Pancreas (tissue), 10 donors: ENCODE results near the gene HLCS. TPM values are rescaled to one million over a fixed set of nuclear protein-coding genes. Genes with fewer than 3 reads are reported as not detected.

ENCODE experiments used
- ATAC-seq, 4 donors: fragments of 200-7000 bp; cut with Tn5 transposase; one replicate each; pipeline versions ENCODE4 v1.8.0 to v1.9.1; 2020; ENCODE audit warnings: mild to moderate bottlenecking in 4 of 4, moderate library complexity in 4 of 4
- DNase-seq, 6 donors: peaks; one replicate each; pipeline ENCODE4 v3.0.0-alpha.2; 2020
- FAIRE-seq: peaks from 2 replicates; lab custom pipeline; 2012; peaks lifted over from hg19 to GRCh38; lab: Jason Lieb, UNC
- H3K27ac ChIP-seq, 4 donors: fragments of 200-600 bp; sonication (generic); 1 replicate in 3 of 4; 2 replicates in 1 of 4; pipeline versions ENCODE4 v1.5.0 to v1.8.0; 2020
- H3K27me3 ChIP-seq, 4 donors: fragments of 200-600 bp; one replicate each; pipeline ENCODE4 v1.8.0; 2021
- H3K36me3 ChIP-seq, 3 donors: fragments of 200-600 bp; sonication (generic) in 1 of 3; one replicate each; pipeline versions ENCODE4 v1.5.0 to v1.8.0; 2020 to 2021
- H3K4me1 ChIP-seq, 3 donors: fragments of 200-600 bp; one replicate each; pipeline ENCODE4 v1.8.0; 2021
- H3K4me3 ChIP-seq, 4 donors: fragments of 200-600 bp; sonication (generic) in 2 of 4; one replicate each; pipeline versions ENCODE4 v1.5.0 to v1.8.0; 2020 to 2021
- H3K9me3 ChIP-seq, 4 donors: fragments of 200-600 bp; one replicate each; pipeline ENCODE4 v1.8.0; 2021
- CTCF ChIP-seq, 4 donors: fragments of 200-600 bp; sonication (generic) in 3 of 4; IDR thresholded peaks; one replicate each; pipeline versions ENCODE4 v1.5.0 to v1.8.0; 2021; ENCODE audit warnings: antibody characterized with exemption in 4 of 4
- WGBS, 2 donors: extraction: QIAGEN DNeasy Blood & Tissue Kit; methylation state at CpG; one replicate each; pipeline ENCODE4 v1.1.7; 2013; 5-methylcytosine and 5-hydroxymethylcytosine counted together
- intact Hi-C, 3 donors: fragments of 100-400 bp; cut with DNase I; formaldehyde crosslinking; loops; one replicate each; pipeline versions ENCODE4 v1.11.1 to v1.14.2; 2022
- polyA plus RNA-seq, 2 donors: library from polyadenylated mRNA; stranded (reverse); fragments of 200-250 nt; gene quantifications; one replicate each; pipeline ENCODE4 v1.2.3, GENCODE V29; 2013
- total RNA-seq, 6 donors: library from RNA; stranded (reverse); fragmentation: NEBNext Ultra II Directional in 4 of 6; extraction: Animal tissue kit (Norgen Biotek cat#: 25700) in 4 of 6; gene quantifications; one replicate each; pipeline versions ENCODE4 v1.2.1 to v1.2.4, GENCODE V29; 2021 to 2023
- donor health status: healthy with polysubstance abuse.
- donor health status: DM: no; HTN: no; CAD: no; lungs with moderate emphysema.
- donor health status: DM: no; HTN: no; CAD: no.
- donor health status: control.
- donor health status: control.
- donor health status: Bipolar disorder and iron deficiency.
- donor health status: DM: yes; HTN: yes; CAD: no.
- donor health status: DM: no; HTN: no; CAD: no.
- donor health status: DM: no; HTN: no; CAD: no.
- donor health status: DM: yes; HTN: yes; CAD: no.

Gene HLCS
- total and polyA plus RNA-seq, 8 donors, result 5.5 to 14.0 (median 11.9) TPM

- no peak for FAIRE-seq
- Histone ChIP-seq H3K27me3 (no peaks in the 10 kb centered on the region), H3K27ac (no peak overlapping the region), H3K4me1 (no peaks in the 10 kb centered on the region), H3K9me3 (no peaks in the 10 kb centered on the region), H3K4me3 (no peak overlapping the region), H3K36me3 (no peaks in the 10 kb centered on the region)
- no peak for DNase-seq
- 92 to 93% methylated on average over 4 of the region's 4 CpGs for WGBS, 2 donors
- TF ChIP-seq CTCF (IDR thresholded peaks at IDR 0.05), result no peak
- no peak for ATAC-seq
- intact Hi-C loops, result no loop called here
These were observed 2.1 kb downstream of the HLCS start for GRCh38 chr21:36964398-36964797.

GRCh38 chr21:36962098-36962780, 4.2 kb downstream of the HLCS start:
- H3K27me3 ChIP-seq, result no peaks in the 10 kb centered on the region
- H3K9me3 ChIP-seq, result no peaks in the 10 kb centered on the region
- no peak overlapping the region for H3K27ac ChIP-seq
- intact Hi-C loops, result no loop called here
- H3K4me3 ChIP-seq, result no peak overlapping the region
- no peaks in the 10 kb centered on the region for H3K4me1 ChIP-seq
- no peak for TF ChIP-seq CTCF (IDR thresholded peaks at IDR 0.05)
- FAIRE-seq, result no peak
- no peak for DNase-seq
- 91 to 95% methylated on average over 11 of the region's 11 CpGs for WGBS, 2 donors
- H3K36me3 ChIP-seq, result no peaks in the 10 kb centered on the region
- ATAC-seq, result no peak

- Histone ChIP-seq H3K27ac (no peak overlapping the region), H3K9me3 (no peaks in the 10 kb centered on the region), H3K27me3 (no peaks in the 10 kb centered on the region), H3K4me1 (no peaks in the 10 kb centered on the region), H3K36me3 (no peaks in the 10 kb centered on the region), H3K4me3 (no peak overlapping the region)
- intact Hi-C loops, result no loop called here
- WGBS, 2 donors, result 94 to 95% methylated on average over 8 of the region's 8 CpGs
- no peak for TF ChIP-seq CTCF (IDR thresholded peaks at IDR 0.05)
- FAIRE-seq (no peak), DNase-seq (no peak), ATAC-seq (no peak)
These were observed 5.7 kb downstream of the HLCS start for GRCh38 chr21:36960676-36961284.

- no peaks in the 10 kb centered on the region for H3K4me1 ChIP-seq
- no peak overlapping the region for H3K27ac ChIP-seq
- no peak for DNase-seq
- no peak overlapping the region for H3K4me3 ChIP-seq
- 94 to 99% methylated on average over 17 of the region's 17 CpGs for WGBS, 2 donors
- no peak for TF ChIP-seq CTCF (IDR thresholded peaks at IDR 0.05)
- H3K9me3 ChIP-seq, result no peaks in the 10 kb centered on the region
- H3K27me3 ChIP-seq, result no peaks in the 10 kb centered on the region
- intact Hi-C loops, result no loop called here
- no peak for ATAC-seq
- no peaks in the 10 kb centered on the region for H3K36me3 ChIP-seq
- no peak for FAIRE-seq
These were observed 7.2 kb downstream of the HLCS start for GRCh38 chr21:36959020-36959835.
